WTC11 (cell line): ENCODE measurements around the gene IKZF2. TPM values are rescaled to one million over a fixed set of nuclear protein-coding genes. Genes with fewer than 3 reads are reported as not detected.

ENCODE experiments used
- ATAC-seq: fragments of 200-7000 bp; cut with Tn5 transposase; 2 replicates; pipeline ENCODE4 v1.10.0; 2021; ENCODE audit warnings: mild to moderate bottlenecking, moderate library complexity
- CTCF ChIA-PET: fragments of 300-600 bp; sonication (Branson Sonifier 250); formaldehyde crosslinking; loops from one replicate; lab custom pipeline; 2021; ENCODE audit warnings: antibody characterized with exemption; lab: Charles Lee
- POLR2A ChIA-PET: fragments of 350-600 bp; sonication (Branson Sonifier 250); formaldehyde crosslinking; loops from one replicate; lab custom pipeline; 2021; ENCODE audit warnings: antibody characterized with exemption; lab: Charles Lee
- DNase-seq: peaks from one replicate; pipeline ENCODE4 v3.0.0; 2021; ENCODE audit warnings: low spot score
- H3K27ac Mint-ChIP-seq: 2 replicates; pipeline ENCODE4 v1.8.0; 2021; ENCODE audit warnings: mixed read lengths
- H3K27me3 Mint-ChIP-seq: 2 replicates; pipeline ENCODE4 v1.8.0; 2021; ENCODE audit warnings: low read depth, mild to moderate bottlenecking, moderate library complexity, mixed read lengths
- H3K36me3 Mint-ChIP-seq: 2 replicates; pipeline ENCODE4 v1.8.0; 2021; ENCODE audit warnings: mixed read lengths
- H3K4me1 Mint-ChIP-seq: 2 replicates; pipeline ENCODE4 v1.8.0; 2022; ENCODE audit warnings: mixed read lengths
- H3K4me3 Mint-ChIP-seq: 2 replicates; pipeline ENCODE4 v1.8.0; 2021; ENCODE audit warnings: mild to moderate bottlenecking, moderate library complexity, mixed read lengths
- H3K9me3 Mint-ChIP-seq: 2 replicates; pipeline ENCODE4 v1.8.0; 2021; ENCODE audit warnings: mixed read lengths
- AFF4 ChIP-seq: sonication (generic); formaldehyde crosslinking; IDR thresholded peaks from 2 replicates; pipeline ENCODE4 v1.8.1; 2023; ENCODE audit warnings: mild to moderate bottlenecking, missing genetic modification reagents, borderline replicate concordance
- CDX4 ChIP-seq: fragments of 250-450 bp; sonication (Bioruptor Pico); IDR thresholded peaks from 2 replicates; pipeline ENCODE4 v1.9.0; 2021; ENCODE audit warnings: moderate library complexity, mild to moderate bottlenecking, inconsistent platforms, borderline replicate concordance
- ELF4 ChIP-seq: sonication (generic); formaldehyde crosslinking; IDR thresholded peaks from 2 replicates; pipeline ENCODE4 v1.8.1; 2022; ENCODE audit warnings: low read depth, mild to moderate bottlenecking, moderate library complexity, missing genetic modification reagents
- EMX1 ChIP-seq: fragments of 250-450 bp; sonication (Bioruptor Pico); IDR thresholded peaks from 2 replicates; pipeline ENCODE4 v1.8.0; 2021; ENCODE audit warnings: mild to moderate bottlenecking
- ESRRA ChIP-seq: sonication (generic); formaldehyde crosslinking; IDR thresholded peaks from 2 replicates; pipeline ENCODE4 v1.8.1; 2022; ENCODE audit warnings: mild to moderate bottlenecking, missing genetic modification reagents, borderline replicate concordance
- GABPB1 ChIP-seq: sonication (generic); formaldehyde crosslinking; IDR thresholded peaks from 2 replicates; pipeline ENCODE4 v1.8.1; 2023; ENCODE audit warnings: mild to moderate bottlenecking, missing genetic modification reagents
- GRHL2 ChIP-seq: fragments of 250-450 bp; sonication (Bioruptor Pico); IDR thresholded peaks from 2 replicates; pipeline ENCODE4 v1.8.0; 2022; ENCODE audit warnings: mild to moderate bottlenecking, moderate library complexity; ENCODE audit not compliant: insufficient replicate concordance, severe bottlenecking
- IRF2 ChIP-seq: sonication (generic); formaldehyde crosslinking; IDR thresholded peaks from 2 replicates; pipeline ENCODE4 v1.8.0; 2022; ENCODE audit warnings: low read depth, missing genetic modification reagents, borderline replicate concordance
- NR3C1 ChIP-seq: sonication (generic); formaldehyde crosslinking; conservative IDR thresholded peaks from 2 replicates; pipeline ENCODE4 v1.8.1; 2023; ENCODE audit warnings: low read depth, mild to moderate bottlenecking, missing genetic modification reagents
- PRDM15 ChIP-seq: sonication (generic); formaldehyde crosslinking; IDR thresholded peaks from 2 replicates; pipeline ENCODE4 v1.8.0; 2022; ENCODE audit warnings: missing genetic modification reagents
- RORB ChIP-seq: fragments of 250-450 bp; sonication (Bioruptor Pico); IDR thresholded peaks from 2 replicates; pipeline ENCODE4 v1.9.0; 2021; ENCODE audit warnings: mild to moderate bottlenecking
- SMAD4 ChIP-seq: sonication (generic); formaldehyde crosslinking; IDR thresholded peaks from 2 replicates; pipeline ENCODE4 v1.8.0; 2022; ENCODE audit warnings: mild to moderate bottlenecking, missing genetic modification reagents
- TP53 ChIP-seq: sonication (generic); formaldehyde crosslinking; IDR thresholded peaks from 2 replicates; pipeline ENCODE4 v1.8.1; 2023; ENCODE audit warnings: mild to moderate bottlenecking, missing genetic modification reagents
- ZNF121 ChIP-seq: sonication (generic); formaldehyde crosslinking; IDR thresholded peaks from 2 replicates; pipeline ENCODE4 v1.8.0; 2023; ENCODE audit warnings: missing genetic modification reagents
- ZNF219 ChIP-seq: sonication (generic); formaldehyde crosslinking; IDR thresholded peaks from 2 replicates; pipeline ENCODE4 v1.8.0; 2023; ENCODE audit warnings: missing genetic modification reagents, mild to moderate bottlenecking, borderline replicate concordance
- ZNF232 ChIP-seq: sonication (generic); formaldehyde crosslinking; IDR thresholded peaks from 2 replicates; pipeline ENCODE4 v1.8.0; 2022; ENCODE audit warnings: mild to moderate bottlenecking, missing genetic modification reagents
- ZNF263 ChIP-seq: sonication (generic); formaldehyde crosslinking; IDR thresholded peaks from 2 replicates; pipeline ENCODE4 v1.8.1; 2022; ENCODE audit warnings: low read depth, mild to moderate bottlenecking, moderate library complexity, missing genetic modification reagents
- ZNF512 ChIP-seq: sonication (generic); formaldehyde crosslinking; IDR thresholded peaks from 2 replicates; pipeline ENCODE4 v1.8.1; 2022; ENCODE audit warnings: missing genetic modification reagents, borderline replicate concordance
- total RNA-seq: library from RNA; stranded (reverse); gene quantifications from 3 replicates; pipeline ENCODE4 v1.2.3, GENCODE V29; 2021
- TF ChIP-seq, protein P1 (sequence below): sonication (generic); formaldehyde crosslinking; IDR thresholded peaks from 2 replicates; pipeline ENCODE4 v1.8.1; 2023; ENCODE audit warnings: mild to moderate bottlenecking, missing genetic modification reagents, moderate library complexity
- TF ChIP-seq, protein P2 (sequence below): sonication (generic); formaldehyde crosslinking; IDR thresholded peaks from 2 replicates; pipeline ENCODE4 v1.8.1; 2023; ENCODE audit warnings: mild to moderate bottlenecking, missing genetic modification reagents, moderate library complexity

IKZF2 gene
- total RNA-seq, 1 experiment from 2014 or later: 4.2 TPM

DNA sequence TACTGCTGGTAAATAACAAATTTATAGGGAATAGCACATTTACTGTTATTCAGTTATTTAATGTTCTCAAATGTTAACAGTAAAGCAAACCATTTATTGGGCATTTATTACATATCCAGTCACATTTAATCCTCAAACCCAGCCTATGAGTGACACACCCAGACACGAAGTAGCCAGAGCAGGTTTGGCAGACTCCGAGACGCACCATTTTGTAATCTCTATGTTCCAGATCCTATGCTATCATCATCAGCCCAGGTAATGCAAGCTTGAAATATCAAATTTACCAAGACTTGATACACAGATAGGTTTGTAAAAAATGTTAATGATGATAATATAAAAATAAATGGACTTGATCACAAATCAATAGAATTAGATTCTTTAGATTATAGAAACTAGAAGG, 131.1 kb downstream of the IKZF2 start:
- no peak for TF ChIP-seq ELF4 (CRISPR knock-in tag)
- no peak for TF ChIP-seq ZNF232 (CRISPR knock-in tag)
- no peak for TF ChIP-seq ZNF219
- TF ChIP-seq, protein P1, sequence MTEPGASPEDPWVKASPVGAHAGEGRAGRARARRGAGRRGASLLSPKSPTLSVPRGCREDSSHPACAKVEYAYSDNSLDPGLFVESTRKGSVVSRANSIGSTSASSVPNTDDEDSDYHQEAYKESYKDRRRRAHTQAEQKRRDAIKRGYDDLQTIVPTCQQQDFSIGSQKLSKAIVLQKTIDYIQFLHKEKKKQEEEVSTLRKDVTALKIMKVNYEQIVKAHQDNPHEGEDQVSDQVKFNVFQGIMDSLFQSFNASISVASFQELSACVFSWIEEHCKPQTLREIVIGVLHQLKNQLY (CRISPR knock-in tag): no peak
- TF ChIP-seq, protein P2, sequence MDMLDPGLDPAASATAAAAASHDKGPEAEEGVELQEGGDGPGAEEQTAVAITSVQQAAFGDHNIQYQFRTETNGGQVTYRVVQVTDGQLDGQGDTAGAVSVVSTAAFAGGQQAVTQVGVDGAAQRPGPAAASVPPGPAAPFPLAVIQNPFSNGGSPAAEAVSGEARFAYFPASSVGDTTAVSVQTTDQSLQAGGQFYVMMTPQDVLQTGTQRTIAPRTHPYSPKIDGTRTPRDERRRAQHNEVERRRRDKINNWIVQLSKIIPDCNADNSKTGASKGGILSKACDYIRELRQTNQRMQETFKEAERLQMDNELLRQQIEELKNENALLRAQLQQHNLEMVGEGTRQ (CRISPR knock-in tag): no peak
- TF ChIP-seq EMX1 (CRISPR knock-in tag): no peak
- no peak for TF ChIP-seq CDX4 (CRISPR knock-in tag)
- TF ChIP-seq GRHL2 (CRISPR knock-in tag): no peak
- no peak for TF ChIP-seq TP53 (CRISPR knock-in tag)
- TF ChIP-seq IRF2: no peak
- no peak for TF ChIP-seq GABPB1 (CRISPR knock-in tag)
- no peak for TF ChIP-seq ESRRA (CRISPR knock-in tag)
- H3K4me3 Mint-ChIP-seq: no peak overlapping the region
- POLR2A ChIA-PET: no interaction called here

GRCh38 chr2:213019368-213019767, 132.0 kb downstream of the IKZF2 start:
- ATAC-seq: no peak
- no peak for DNase-seq
- TF ChIP-seq GABPB1 (CRISPR knock-in tag): no peak
- no peak for TF ChIP-seq ZNF512
- Mint-ChIP-seq H3K36me3 (no peaks in the 10 kb centered on the region), H3K4me3 (no peak overlapping the region), H3K9me3 (no peaks in the 10 kb centered on the region), H3K27ac (no peak overlapping the region), H3K27me3 (no peaks in the 10 kb centered on the region), H3K4me1 (no peaks in the 10 kb centered on the region)
- ChIA-PET CTCF (no interaction called here), POLR2A (no interaction called here)

More for the DNA sequence above, 131.1 kb downstream of the IKZF2 start:
- Mint-ChIP-seq H3K9me3 (no peaks in the 10 kb centered on the region), H3K27me3 (no peaks in the 10 kb centered on the region), H3K27ac (no peak overlapping the region), H3K36me3 (no peaks in the 10 kb centered on the region), H3K4me1 (no peaks in the 10 kb centered on the region)
- CTCF ChIA-PET: no interaction called here
- no peak for DNase-seq
- ATAC-seq: no peak

DNA sequence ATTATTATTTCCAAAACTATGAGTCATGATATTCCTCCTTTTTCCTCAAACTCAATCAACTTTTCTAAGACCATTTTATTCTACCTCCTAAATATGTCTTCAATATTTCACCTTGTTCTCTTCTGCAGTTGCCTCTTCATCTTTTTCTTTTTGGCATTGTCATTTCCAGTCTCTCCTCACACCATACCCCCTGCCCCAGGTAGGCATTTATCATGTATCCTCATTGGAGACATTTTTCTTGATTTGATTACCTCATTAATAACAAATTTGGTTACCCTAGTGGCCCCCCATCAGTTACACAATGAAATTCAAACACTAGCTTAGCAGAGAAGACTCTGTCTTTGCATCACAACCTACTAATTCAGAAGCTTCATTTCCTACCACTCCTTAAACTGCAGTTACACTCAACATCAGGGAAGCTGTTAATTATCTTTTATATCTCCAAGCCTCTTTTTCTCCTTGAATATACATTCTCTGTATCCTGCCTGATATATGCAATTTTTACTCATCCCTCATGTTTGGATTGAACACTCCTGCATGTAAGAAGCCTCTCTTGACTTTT, 133.0 kb downstream of the IKZF2 start:
- no peak overlapping the region for H3K27ac Mint-ChIP-seq
- TF ChIP-seq ZNF263 (CRISPR knock-in tag): no peak
- no peak for TF ChIP-seq AFF4 (CRISPR knock-in tag)
- no peak for TF ChIP-seq GABPB1 (CRISPR knock-in tag)
- TF ChIP-seq ZNF219: no peak
- no peak for TF ChIP-seq NR3C1 (CRISPR knock-in tag)
- TF ChIP-seq TP53 (CRISPR knock-in tag): no peak
- no peak for TF ChIP-seq RORB (CRISPR knock-in tag)
- TF ChIP-seq GRHL2 (CRISPR knock-in tag): no peak
- TF ChIP-seq ZNF232 (CRISPR knock-in tag): no peak
- TF ChIP-seq ZNF121 (CRISPR knock-in tag): no peak
- TF ChIP-seq PRDM15 (CRISPR knock-in tag): no peak
- no peak for TF ChIP-seq SMAD4 (CRISPR knock-in tag)
- no peaks in the 10 kb centered on the region for H3K9me3 Mint-ChIP-seq

More for the DNA sequence above, 133.0 kb downstream of the IKZF2 start:
- no peak for DNase-seq
- no peak overlapping the region for H3K4me3 Mint-ChIP-seq
- CTCF ChIA-PET: no interaction called here
- no peak for ATAC-seq
- no peaks in the 10 kb centered on the region for H3K27me3 Mint-ChIP-seq
- no peaks in the 10 kb centered on the region for H3K4me1 Mint-ChIP-seq
- no peaks in the 10 kb centered on the region for H3K36me3 Mint-ChIP-seq
- POLR2A ChIA-PET: no interaction called here
